Measurements from ENCODE around the gene HTR4.
"Not testable (repeated sequence)": the region's sequence is repeated elsewhere in the genome, so short reads cannot be mapped to it uniquely, and the experiment has no call there.

Gene HTR4

GRCh38 chr5:148653836-148654781 lies at the start of gene HTR4:
HTR4 (minus strand) TSS chr5:148654527; CDS start chr5:148637014, 17,513 bp downstream.
- in situ Hi-C loops (cut with MboI; ENCODE audit: low sequenced_read_pairs) = no loop called here

- in situ Hi-C loops (cut with MboI; ENCODE audit: low sequenced_read_pairs) = no loop called here
These were observed 47.8 kb upstream of the HTR4 start for GRCh38 chr5:148702019-148702596.

GRCh38 chr5:148699028-148699427 lies 44.7 kb upstream of the HTR4 start:
- in situ Hi-C loops (cut with MboI; ENCODE audit: low sequenced_read_pairs) = no loop called here

GRCh38 chr5:148697809-148698196 lies 43.5 kb upstream of the HTR4 start:
- in situ Hi-C loops (cut with MboI; ENCODE audit: low sequenced_read_pairs) = no loop called here

GRCh38 chr5:148697180-148697808 lies 43.0 kb upstream of the HTR4 start:
- in situ Hi-C loops (cut with MboI; ENCODE audit: low sequenced_read_pairs) = no loop called here

- in situ Hi-C loops (cut with MboI; ENCODE audit: low sequenced_read_pairs) = no loop called here
These were observed 42.1 kb upstream of the HTR4 start for GRCh38 chr5:148696187-148697036.

- in situ Hi-C loops (cut with MboI; ENCODE audit: low sequenced_read_pairs) = no loop called here
These were observed 36.6 kb upstream of the HTR4 start for GRCh38 chr5:148690945-148691344.

- in situ Hi-C loops (cut with MboI; ENCODE audit: low sequenced_read_pairs) = no loop called here
These were observed 34.5 kb upstream of the HTR4 start for GRCh38 chr5:148688787-148689186.

- in situ Hi-C loops (cut with MboI; ENCODE audit: low sequenced_read_pairs) = no loop called here
These were observed 33.5 kb upstream of the HTR4 start for GRCh38 chr5:148687871-148688270.

- in situ Hi-C loops (cut with MboI; ENCODE audit: low sequenced_read_pairs) = no loop called here
These were observed 33.1 kb upstream of the HTR4 start for GRCh38 chr5:148687427-148687826.

- in situ Hi-C loops (cut with MboI; ENCODE audit: low sequenced_read_pairs) = no loop called here
These were observed 32.3 kb upstream of the HTR4 start for GRCh38 chr5:148686660-148687059.

- in situ Hi-C loops (cut with MboI; ENCODE audit: low sequenced_read_pairs) = no loop called here
These were observed 31.3 kb upstream of the HTR4 start for GRCh38 chr5:148685520-148686134.

GRCh38 chr5:148684528-148684927 lies 30.2 kb upstream of the HTR4 start:
- in situ Hi-C loops (cut with MboI; ENCODE audit: low sequenced_read_pairs) = no loop called here

- in situ Hi-C loops (cut with MboI; ENCODE audit: low sequenced_read_pairs) = no loop called here
These were observed 29.3 kb upstream of the HTR4 start for GRCh38 chr5:148683651-148684050.

- in situ Hi-C loops (cut with MboI; ENCODE audit: low sequenced_read_pairs) = no loop called here
These were observed 28.0 kb upstream of the HTR4 start for GRCh38 chr5:148682058-148683026.

GRCh38 chr5:148681157-148682057 lies 27.1 kb upstream of the HTR4 start:
- in situ Hi-C loops (cut with MboI; ENCODE audit: low sequenced_read_pairs) = no loop called here

GRCh38 chr5:148673704-148674103 lies 19.4 kb upstream of the HTR4 start:
- in situ Hi-C loops (cut with MboI; ENCODE audit: low sequenced_read_pairs) = not testable (repeated sequence)

- in situ Hi-C loops (cut with MboI; ENCODE audit: low sequenced_read_pairs) = no loop called here
These were observed 12.0 kb upstream of the HTR4 start for GRCh38 chr5:148666353-148666752.
